H9 (cell line): ENCODE measurements around the gene SYDE2. TPM values are rescaled to one million over a fixed set of nuclear protein-coding genes. Genes with fewer than 3 reads are reported as not detected.
"Not testable (repeated sequence)": the region's sequence is repeated elsewhere in the genome, so short reads cannot be mapped to it uniquely, and the experiment has no call there.

Experiments
- DNase-seq: peaks from one replicate; pipeline ENCODE4 v3.0.0-alpha.2; 2017
- H2AFZ ChIP-seq: one replicate; pipeline ENCODE4 v1.6.1; 2013; ENCODE audit warnings: mild to moderate bottlenecking, low read length, control low read depth, moderate library complexity
- H2AK5ac ChIP-seq: 2 replicates; pipeline ENCODE4 v1.6.1; 2013; ENCODE audit warnings: low read length, control low read depth, mixed read lengths; ENCODE audit not compliant: insufficient read length
- H2BK120ac ChIP-seq: one replicate; pipeline ENCODE4 v1.6.1; 2013; ENCODE audit warnings: low read depth, mild to moderate bottlenecking, low read length, control low read depth, inconsistent platforms; ENCODE audit not compliant: poor library complexity, severe bottlenecking
- H2BK12ac ChIP-seq: 2 replicates; pipeline ENCODE4 v1.6.1; 2013; ENCODE audit warnings: low read length, control low read depth, mixed read lengths, low read depth; ENCODE audit not compliant: insufficient read length
- H2BK15ac ChIP-seq: 2 replicates; pipeline ENCODE4 v1.6.1; 2013; ENCODE audit warnings: low read depth, low read length, control low read depth
- H2BK20ac ChIP-seq: one replicate; pipeline ENCODE4 v1.6.1; 2013; ENCODE audit warnings: low read depth, mild to moderate bottlenecking, low read length, control low read depth, inconsistent platforms; ENCODE audit not compliant: poor library complexity, severe bottlenecking
- H2BK5ac ChIP-seq: 2 replicates; pipeline ENCODE4 v1.6.1; 2013; ENCODE audit warnings: low read length, control low read depth, mixed read lengths; ENCODE audit not compliant: insufficient read length
- H3K14ac ChIP-seq: 2 replicates; pipeline ENCODE4 v1.6.1; 2013; ENCODE audit warnings: low read length, control low read depth; ENCODE audit not compliant: insufficient read depth
- H3K18ac ChIP-seq: 2 replicates; pipeline ENCODE4 v1.6.1; 2013; ENCODE audit warnings: low read depth, mild to moderate bottlenecking, mixed read lengths, low read length, control low read depth; ENCODE audit not compliant: insufficient read length
- H3K23ac ChIP-seq: 2 replicates; pipeline ENCODE4 v1.6.1; 2013; ENCODE audit warnings: low read length, control low read depth, mixed read lengths, low read depth; ENCODE audit not compliant: insufficient read length
- H3K23me2 ChIP-seq: 2 replicates; pipeline ENCODE4 v1.6.1; 2013; ENCODE audit warnings: low read depth, mild to moderate bottlenecking, mixed read lengths, low read length, control low read depth; ENCODE audit not compliant: insufficient read length, poor library complexity, severe bottlenecking
- H3K27ac ChIP-seq: 2 replicates; pipeline ENCODE4 v1.5.1; 2013; ENCODE audit warnings: low read length, control low read depth, mixed read lengths, low read depth; ENCODE audit not compliant: insufficient read length
- H3K27me3 ChIP-seq: 2 replicates; pipeline ENCODE4 v1.6.1; 2013; ENCODE audit warnings: low read length, control low read depth, inconsistent platforms; ENCODE audit not compliant: insufficient read depth
- H3K4ac ChIP-seq: 2 replicates; pipeline ENCODE4 v1.6.1; 2013; ENCODE audit warnings: low read depth, mild to moderate bottlenecking, control low read depth, inconsistent platforms, low read length, moderate library complexity
- H3K4me1 ChIP-seq: 2 replicates; pipeline ENCODE4 v1.6.1; 2013; ENCODE audit warnings: low read length, control low read depth, inconsistent platforms; ENCODE audit not compliant: insufficient read depth
- H3K4me2 ChIP-seq: 2 replicates; pipeline ENCODE4 v1.6.1; 2013; ENCODE audit warnings: low read length, control low read depth, mixed read lengths; ENCODE audit not compliant: insufficient read length, insufficient read depth
- H3K56ac ChIP-seq: 2 replicates; pipeline ENCODE4 v1.6.1; 2013; ENCODE audit warnings: low read depth, mild to moderate bottlenecking, mixed read lengths, low read length, control low read depth; ENCODE audit not compliant: insufficient read length
- H3K79me1 ChIP-seq: 2 replicates; pipeline ENCODE4 v1.6.1; 2013; ENCODE audit warnings: low read depth, mild to moderate bottlenecking, moderate library complexity, low read length, control low read depth, inconsistent platforms; ENCODE audit not compliant: insufficient read depth, poor library complexity, severe bottlenecking
- H3K79me2 ChIP-seq: 2 replicates; pipeline ENCODE4 v1.6.1; 2013; ENCODE audit warnings: low read length, control low read depth, inconsistent platforms; ENCODE audit not compliant: insufficient read depth
- H3K9ac ChIP-seq: 2 replicates; pipeline ENCODE4 v1.6.1; 2013; ENCODE audit warnings: low read length, control low read depth, mixed read lengths; ENCODE audit not compliant: insufficient read length; ENCODE audit errors: extremely low read depth
- H3K9me3 ChIP-seq: one replicate; pipeline ENCODE4 v1.6.1; 2013; ENCODE audit warnings: low read depth, low read length, inconsistent platforms; ENCODE audit not compliant: control insufficient read depth
- H3T11ph ChIP-seq: one replicate; pipeline ENCODE4 v1.6.1; 2013; ENCODE audit warnings: mild to moderate bottlenecking, low read length, control low read depth, inconsistent platforms
- H4K20me1 ChIP-seq: one replicate; pipeline ENCODE4 v1.6.1; 2013; ENCODE audit not compliant: control insufficient read depth, insufficient read length, insufficient read depth
- H4K5ac ChIP-seq: 2 replicates; pipeline ENCODE4 v1.6.1; 2013; ENCODE audit warnings: low read depth, mild to moderate bottlenecking, mixed read lengths, low read length, control low read depth; ENCODE audit not compliant: insufficient read length
- H4K8ac ChIP-seq: replicated peaks from 2 replicates; pipeline ENCODE4 v1.6.1; 2013; ENCODE audit warnings: low read length, control low read depth, mixed read lengths, low read depth; ENCODE audit not compliant: insufficient read length
- H4K91ac ChIP-seq: 2 replicates; pipeline ENCODE4 v1.6.1; 2013; ENCODE audit warnings: low read depth, mild to moderate bottlenecking, moderate library complexity, mixed read lengths, low read length, control low read depth; ENCODE audit not compliant: insufficient read length
- H3K27ac Mint-ChIP-seq, 3 experiments: 2 replicates in 2 of 3; 3 replicates in 1 of 3; pipeline ENCODE4 v1.8.0; 2020 to 2021; ENCODE audit warnings: mixed read lengths in 3 of 3, mild to moderate bottlenecking in 1 of 3, moderate library complexity in 1 of 3
- H3K27me3 Mint-ChIP-seq: 2 replicates; pipeline ENCODE4 v1.8.0; 2021; ENCODE audit warnings: low read depth, mild to moderate bottlenecking, moderate library complexity, mixed read lengths
- H3K36me3 Mint-ChIP-seq, 3 experiments: 2 replicates in 2 of 3; 3 replicates in 1 of 3; pipeline ENCODE4 v1.8.0; 2020 to 2021; ENCODE audit warnings: low read depth in 3 of 3, mixed read lengths in 3 of 3; ENCODE audit not compliant: insufficient read depth in 1 of 3
- H3K4me1 Mint-ChIP-seq, 2 experiments: 2 replicates each; pipeline ENCODE4 v1.8.0; 2020; ENCODE audit warnings: mixed read lengths in 2 of 2
- H3K4me3 Mint-ChIP-seq, 2 experiments: 2 replicates in 1 of 2; 3 replicates in 1 of 2; pipeline ENCODE4 v1.8.0; 2020 to 2021; ENCODE audit warnings: mild to moderate bottlenecking in 2 of 2, mixed read lengths in 2 of 2, moderate library complexity in 1 of 2
- H3K9me3 Mint-ChIP-seq, 2 experiments: 2 replicates in 1 of 2; 3 replicates in 1 of 2; pipeline ENCODE4 v1.8.0; 2020; ENCODE audit warnings: mild to moderate bottlenecking in 2 of 2, mixed read lengths in 2 of 2, moderate library complexity in 1 of 2
- CTCF ChIP-seq: fragments of 200-600 bp; sonication (generic); conservative IDR thresholded peaks from 3 replicates; pipeline ENCODE4 v1.8.0; 2021; ENCODE audit warnings: antibody characterized with exemption, mild to moderate bottlenecking
- WGBS: extraction: QIAGEN DNeasy Blood & Tissue Kit; methylation state at CpG from one replicate; pipeline ENCODE4 v1.1.7; 2013; ENCODE audit warnings: missing lambda C conversion rate, low lambda C conversion rate, mixed read lengths; ENCODE audit not compliant: insufficient read length; ENCODE audit errors: extremely low coverage; 5-methylcytosine and 5-hydroxymethylcytosine counted together
- total RNA-seq: library from RNA; stranded (reverse); gene quantifications from 2 replicates; pipeline ENCODE4 v1.2.1, GENCODE V29; 2021

Gene SYDE2
- total RNA-seq, 1 experiment from 2014 or later: 12.4 TPM

GRCh38 chr1:85195703-85196102 is 5.1 kb downstream of the SYDE2 start:
- Histone ChIP-seq H2AK5ac (no peak overlapping the region), H3K27ac (no peak overlapping the region), H3K27me3 (no peaks in the 10 kb centered on the region), H2BK5ac (no peak overlapping the region), H3K23ac (no peak overlapping the region), H3K4me1 (no peaks in the 10 kb centered on the region), H3K9ac (no peak overlapping the region), H3K79me2 (peaks cover 8% of the 10 kb centered on the region; the same call in 1 of the 2 replicates), H2BK120ac (no peak overlapping the region), H3K4me2 (no peak overlapping the region), H2AFZ (no peak overlapping the region), H4K20me1 (no peaks in the 10 kb centered on the region), H2BK15ac (no peak overlapping the region), H3K4ac (no peak overlapping the region), H3K56ac (no peak overlapping the region), H3K23me2 (peaks cover 5% of the 10 kb centered on the region), H4K8ac (no peak overlapping the region), H3K14ac (no peak overlapping the region), H4K5ac (no peak overlapping the region), H3K9me3 (no peaks in the 10 kb centered on the region), H4K91ac (no peak overlapping the region), H3T11ph (no peak overlapping the region), H2BK12ac (no peak overlapping the region), H2BK20ac (no peak overlapping the region), H3K79me1 (no peaks in the 10 kb centered on the region), H3K18ac (no peak overlapping the region)
- peaks cover 32 to 34% of the 10 kb centered on the region in 2 experiments for H3K4me1 Mint-ChIP-seq
- H3K27ac Mint-ChIP-seq: no peak overlapping the region
- peaks cover 0 to 4% (median 2%) of the 10 kb centered on the region in 3 experiments; a peak in 2 of 7 replicates for H3K36me3 Mint-ChIP-seq
- TF ChIP-seq CTCF: no peak
- no peaks in the 10 kb centered on the region for H3K27me3 Mint-ChIP-seq
- H3K4me3 Mint-ChIP-seq: no peak overlapping the region
- H3K9me3 Mint-ChIP-seq: no peaks in the 10 kb centered on the region
- no CpG with 5 or more reads among the region's 2 CpGs for WGBS
- DNase-seq: no peak

- H3K4me1 ChIP-seq, H2BK15ac ChIP-seq, DNase-seq, H4K20me1 ChIP-seq, H3K4ac ChIP-seq, H2BK5ac ChIP-seq, H3K27me3 Mint-ChIP-seq, H2BK12ac ChIP-seq, H3K18ac ChIP-seq, H3K23ac ChIP-seq, H3K4me2 ChIP-seq, H3K9me3 ChIP-seq, H3K9me3 Mint-ChIP-seq, H3K79me1 ChIP-seq, H3K27ac Mint-ChIP-seq, H2AFZ ChIP-seq, H3K27me3 ChIP-seq, H3K23me2 ChIP-seq, H2BK120ac ChIP-seq, H3K56ac ChIP-seq, H4K91ac ChIP-seq, H4K8ac ChIP-seq, H4K5ac ChIP-seq, H3K79me2 ChIP-seq, H3K27ac ChIP-seq, H3K14ac ChIP-seq, H3T11ph ChIP-seq, H2AK5ac ChIP-seq, H2BK20ac ChIP-seq, H3K4me3 Mint-ChIP-seq, H3K9ac ChIP-seq: not testable (repeated sequence)
- Mint-ChIP-seq H3K36me3 (peaks cover 11 to 24% (median 19%) of the 10 kb centered on the region in 3 experiments), H3K4me1 (peaks cover 9 to 15% of the 10 kb centered on the region in 2 experiments; a peak in 3 of 4 replicates)
These were observed 8.7 kb downstream of the SYDE2 start for GRCh38 chr1:85192129-85192528.
